ENCODE measurements around the gene KIF19. TPM values are rescaled to one million over a fixed set of nuclear protein-coding genes. Genes with fewer than 3 reads are reported as not detected.

The KIF19 gene
- total RNA-seq, 1 donor from 2014 or later, result not detected

DNA sequence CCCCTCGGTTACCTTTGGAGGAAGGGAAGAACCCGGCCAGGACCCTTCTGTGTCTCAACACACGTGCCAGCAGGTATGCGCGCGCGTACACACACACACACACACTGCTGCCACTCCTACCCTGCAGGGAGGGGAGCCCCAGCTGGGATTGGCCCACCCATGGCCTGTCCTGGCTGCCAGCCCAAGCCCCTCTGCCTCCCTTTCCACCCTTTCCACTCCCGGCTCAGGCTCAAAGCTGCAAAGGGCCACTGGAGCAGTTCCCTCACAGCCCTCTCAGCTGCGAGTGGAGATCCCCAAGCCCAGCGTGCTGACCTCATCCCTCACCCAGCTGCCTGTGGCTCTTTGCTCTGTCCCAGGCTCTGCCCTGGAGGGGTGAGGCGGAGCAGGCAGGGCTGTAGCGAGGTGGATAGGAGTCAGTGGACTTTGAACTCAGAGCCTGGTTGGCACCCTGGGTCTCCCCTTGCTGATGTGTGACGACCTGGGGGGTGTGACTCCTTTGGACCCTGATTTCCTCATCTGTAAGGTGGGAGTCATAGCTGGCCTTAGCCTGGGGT, 14.5 kb downstream of the KIF19 start:
- no peak for DNase-seq (ENCODE audit: low read depth)

DNA sequence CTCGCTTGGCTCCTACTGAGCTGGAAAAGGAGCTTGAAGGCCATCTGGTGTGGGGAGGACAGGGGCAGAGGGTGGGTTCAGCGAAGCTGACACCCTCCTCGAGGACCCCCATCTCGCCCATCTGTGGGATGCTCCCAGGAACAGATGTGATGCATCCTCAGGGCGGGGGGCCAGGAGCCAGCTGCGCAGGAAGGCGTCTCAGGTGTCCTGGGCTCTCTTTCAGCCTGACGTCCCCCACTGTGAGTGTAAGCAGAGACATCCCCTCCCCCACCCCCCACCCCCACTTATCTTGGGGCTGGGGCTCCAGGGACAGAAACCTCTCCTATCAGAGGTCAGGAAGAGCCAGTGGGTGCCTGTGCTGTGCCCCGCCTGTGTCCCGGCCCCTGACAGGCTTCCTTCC, 16.2 kb downstream of the KIF19 start:
- DNase-seq (ENCODE audit: low read depth), result no peak

DNA sequence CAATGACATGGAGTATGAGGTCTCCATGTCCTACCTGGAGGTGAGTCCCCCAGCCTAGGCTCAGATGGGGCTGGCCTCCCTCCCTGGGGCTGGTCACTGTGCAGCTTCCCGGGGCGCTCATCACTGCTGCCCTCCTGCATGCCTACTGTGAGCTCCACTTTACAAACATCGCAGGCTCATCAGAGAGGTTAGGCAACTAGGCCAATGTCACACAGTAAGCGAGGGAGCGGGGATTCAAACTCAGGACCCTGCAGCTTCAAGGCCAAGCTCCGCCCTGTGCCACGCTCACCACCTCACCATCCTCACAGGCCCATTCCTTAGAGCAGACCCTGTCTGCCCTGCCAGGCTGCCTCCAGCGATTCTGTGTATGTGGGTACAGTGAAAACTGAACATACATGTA, 17.1 kb downstream of the KIF19 start:
- no peak for DNase-seq (ENCODE audit: low read depth)

DNA sequence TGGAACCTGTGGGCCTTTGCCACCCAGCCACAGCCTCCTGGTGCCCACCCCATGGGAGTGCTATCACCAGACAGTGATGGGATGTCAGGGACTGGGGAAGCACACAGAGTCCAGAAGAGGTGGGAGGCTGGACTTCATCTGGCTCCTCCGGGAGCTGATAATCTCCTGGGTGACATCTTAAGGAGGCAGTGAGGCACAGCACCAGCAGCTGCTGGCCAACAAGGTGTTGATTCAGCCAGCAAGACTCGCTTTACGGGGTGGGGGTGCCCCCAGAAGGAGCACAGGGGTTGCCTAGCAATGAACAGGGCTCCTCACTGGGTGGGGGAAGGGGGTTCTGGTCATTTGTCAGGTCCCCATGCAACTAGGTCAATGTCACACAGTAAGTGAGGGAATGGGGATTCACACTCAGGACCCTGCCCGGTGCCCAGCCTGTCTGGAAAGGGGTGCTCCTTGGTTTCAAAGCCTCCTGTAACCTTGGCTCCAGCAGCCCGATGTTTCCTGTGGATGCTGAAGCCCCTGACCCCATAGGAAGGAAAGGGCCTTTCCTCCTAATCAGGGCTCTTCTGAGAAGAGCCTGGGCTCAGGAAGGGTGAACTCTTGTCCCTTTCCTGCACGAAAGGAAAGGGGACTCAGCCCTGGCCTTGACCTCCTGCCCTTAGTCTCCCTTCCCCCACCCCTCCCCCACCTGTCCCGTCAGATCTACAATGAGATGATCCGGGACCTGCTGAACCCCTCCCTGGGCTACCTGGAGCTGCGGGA, 17.7 kb downstream of the KIF19 start:
- no peak for DNase-seq (ENCODE audit: low read depth)

DNA sequence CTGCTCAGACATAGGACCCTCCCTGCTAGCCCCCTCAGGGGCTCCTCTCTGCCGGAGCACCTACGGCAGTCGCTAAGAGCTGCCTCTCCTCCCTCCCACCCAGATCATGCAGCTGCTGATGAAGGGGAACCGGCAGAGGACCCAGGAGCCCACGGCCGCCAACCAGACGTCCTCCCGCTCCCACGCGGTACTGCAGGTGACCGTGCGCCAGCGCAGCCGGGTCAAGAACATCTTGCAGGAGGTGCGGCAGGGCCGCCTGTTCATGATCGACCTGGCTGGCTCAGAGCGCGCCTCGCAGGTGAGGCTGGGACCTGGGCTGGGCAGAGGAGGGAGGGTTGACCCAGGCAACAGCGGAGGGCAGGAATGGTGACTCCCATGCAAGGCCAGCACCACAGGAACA, 18.6 kb downstream of the KIF19 start:
- DNase-seq (ENCODE audit: low read depth), result no peak

DNA sequence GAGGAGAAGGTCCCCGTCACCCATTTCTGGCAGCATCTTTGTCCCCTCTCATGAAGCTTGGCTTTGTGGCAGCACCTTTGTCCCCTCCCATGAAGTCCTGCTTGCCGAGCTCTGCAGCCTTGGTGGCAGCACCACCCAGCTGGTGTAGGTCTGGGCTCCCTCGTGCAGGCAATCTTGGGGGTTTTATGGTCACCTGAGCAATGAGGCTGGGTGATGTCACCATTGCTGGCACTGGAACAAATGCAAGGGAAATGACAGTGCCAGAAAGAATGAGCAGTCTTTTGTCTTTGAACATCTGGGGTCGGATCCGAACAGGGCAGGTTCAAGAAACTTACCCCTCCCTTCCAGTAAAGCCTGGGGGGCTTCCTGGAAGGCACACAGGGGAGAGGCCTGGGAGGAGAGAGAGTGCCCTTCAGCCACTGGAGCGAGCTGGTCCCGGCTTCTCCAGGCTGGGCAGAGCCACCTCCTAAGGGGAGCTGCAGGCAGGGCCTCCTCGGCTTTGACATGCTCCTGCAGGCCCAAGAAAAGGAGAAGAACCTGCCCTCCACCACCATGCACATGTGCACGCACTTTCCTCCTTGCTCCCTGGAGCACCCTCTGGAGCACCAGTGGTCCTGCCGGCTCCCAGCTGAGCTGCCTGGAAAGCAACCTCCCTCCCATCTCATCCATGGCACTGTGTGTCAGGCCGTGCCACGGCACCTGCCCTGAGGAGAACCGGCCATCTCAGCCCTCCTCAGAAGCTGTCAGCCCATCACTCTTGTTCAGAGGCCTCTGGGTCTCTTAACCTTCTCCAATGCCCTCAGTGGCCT, 19.6 kb downstream of the KIF19 start:
- no peak for DNase-seq (ENCODE audit: low read depth)

DNA sequence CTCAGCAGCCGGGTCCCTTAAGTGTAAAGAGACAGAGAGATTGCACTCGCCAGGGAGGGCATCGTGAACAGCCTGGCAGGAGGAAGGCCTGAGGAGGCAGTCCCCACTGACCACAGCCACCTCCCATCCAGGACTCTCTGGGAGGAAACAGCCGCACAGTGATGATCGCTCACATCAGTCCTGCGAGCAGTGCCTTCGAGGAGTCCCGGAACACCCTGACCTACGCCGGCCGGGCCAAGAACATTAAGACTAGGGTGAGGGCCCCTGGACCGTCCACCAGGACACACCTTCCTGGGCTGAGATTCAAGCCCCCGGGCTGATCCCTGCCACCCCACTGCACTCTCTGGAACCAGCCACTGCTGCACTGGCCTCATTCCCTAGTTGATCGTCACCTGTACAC, 21.6 kb downstream of the KIF19 start:
- no peak for DNase-seq (ENCODE audit: low read depth)

DNA sequence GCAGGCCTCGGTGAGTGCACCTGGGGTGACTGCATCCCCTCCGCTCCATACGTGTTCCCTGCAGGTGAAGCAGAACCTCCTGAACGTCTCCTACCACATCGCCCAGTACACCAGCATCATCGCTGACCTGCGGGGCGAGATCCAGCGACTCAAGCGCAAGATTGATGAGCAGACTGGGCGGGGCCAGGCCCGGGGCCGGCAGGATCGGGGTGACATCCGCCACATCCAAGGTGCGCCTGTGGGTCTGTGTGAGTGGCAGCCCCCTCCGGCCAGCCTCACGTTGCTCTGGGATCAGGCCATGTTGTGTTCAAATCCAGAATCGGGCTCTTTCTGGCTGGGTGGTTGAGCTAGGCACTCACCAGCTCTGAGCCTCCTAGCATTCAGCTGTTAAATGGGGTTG, 23.1 kb downstream of the KIF19 start:
- DNase-seq (ENCODE audit: low read depth), result no peak

DNA sequence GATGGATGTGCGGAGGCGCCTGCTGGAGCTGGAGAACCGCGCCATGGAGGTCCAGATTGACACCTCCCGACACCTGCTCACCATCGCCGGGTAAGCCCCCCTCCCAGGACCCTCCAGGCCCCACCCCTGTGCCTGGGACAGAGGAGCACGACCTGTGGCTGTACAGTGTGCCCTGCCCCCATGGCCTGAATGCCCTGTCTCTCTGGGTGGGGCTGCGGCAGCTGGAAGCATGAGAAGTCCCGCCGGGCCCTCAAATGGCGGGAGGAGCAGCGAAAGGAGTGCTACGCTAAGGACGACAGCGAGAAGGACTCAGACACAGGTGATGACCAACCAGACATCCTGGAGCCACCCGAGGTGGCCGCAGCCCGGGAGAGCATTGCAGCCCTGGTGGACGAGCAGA, 24.5 kb downstream of the KIF19 start:
- DNase-seq (ENCODE audit: low read depth), result no peak

DNA sequence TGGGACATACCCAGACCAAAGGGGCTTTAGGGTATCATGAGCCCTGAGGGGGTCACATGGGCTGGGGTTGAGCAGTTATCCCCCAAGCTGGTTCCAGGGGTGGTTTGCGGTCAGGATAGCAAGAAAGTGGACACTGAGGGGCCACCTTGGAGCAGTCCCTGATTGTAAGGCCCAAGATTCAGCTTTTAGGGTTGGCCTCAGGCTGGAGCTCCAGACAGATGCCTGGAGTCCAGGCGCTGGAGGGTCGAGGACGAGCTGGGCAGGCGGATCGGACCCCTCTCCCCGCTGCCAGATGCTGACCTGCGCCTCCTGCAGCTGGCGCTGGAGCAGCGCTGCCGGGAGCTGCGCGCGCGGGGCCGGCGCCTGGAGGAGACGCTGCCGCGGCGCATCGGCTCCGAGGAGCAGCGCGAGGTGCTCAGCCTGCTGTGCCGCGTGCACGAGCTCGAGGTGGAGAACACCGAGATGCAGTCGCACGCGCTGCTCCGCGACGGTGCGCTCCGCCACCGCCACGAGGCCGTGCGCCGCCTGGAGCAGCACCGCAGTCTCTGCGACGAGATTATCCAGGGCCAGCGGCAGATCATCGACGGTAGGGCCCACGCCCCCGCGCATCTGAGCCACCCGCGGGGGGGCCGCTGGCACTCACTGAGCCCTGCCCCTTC, 25.7 kb downstream of the KIF19 start:
- no peak for DNase-seq (ENCODE audit: low read depth)

DNA sequence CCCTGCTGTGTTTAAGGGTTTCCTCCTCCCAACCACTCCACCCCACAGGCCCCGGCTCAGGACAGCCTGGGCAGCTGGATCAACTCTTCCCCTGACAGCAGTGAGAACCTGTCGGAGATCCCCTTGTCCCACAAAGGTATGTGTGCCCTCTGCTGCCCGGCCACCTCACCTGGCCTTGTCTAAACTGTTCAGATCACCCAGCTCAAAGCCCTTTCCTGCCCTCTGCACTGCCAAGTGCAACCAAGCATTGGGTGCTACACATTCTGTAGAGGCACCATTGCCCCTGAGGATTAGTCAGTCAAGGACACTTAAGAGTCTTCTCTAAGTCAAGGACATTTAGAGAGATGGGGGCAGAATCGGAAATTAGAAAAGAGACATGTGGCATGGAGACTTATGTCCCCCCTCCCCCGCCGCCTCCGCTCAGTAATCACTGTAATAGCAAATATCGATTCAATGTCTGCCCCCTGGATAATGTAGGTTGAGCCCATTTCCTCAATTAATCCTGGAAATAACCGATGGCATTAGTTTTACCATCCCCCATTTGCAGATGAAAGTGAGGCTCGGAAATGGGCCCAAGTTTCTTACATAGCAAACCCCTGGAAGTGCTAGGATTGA, 27.5 kb downstream of the KIF19 start:
- no peak for DNase-seq (ENCODE audit: low read depth)

DNA sequence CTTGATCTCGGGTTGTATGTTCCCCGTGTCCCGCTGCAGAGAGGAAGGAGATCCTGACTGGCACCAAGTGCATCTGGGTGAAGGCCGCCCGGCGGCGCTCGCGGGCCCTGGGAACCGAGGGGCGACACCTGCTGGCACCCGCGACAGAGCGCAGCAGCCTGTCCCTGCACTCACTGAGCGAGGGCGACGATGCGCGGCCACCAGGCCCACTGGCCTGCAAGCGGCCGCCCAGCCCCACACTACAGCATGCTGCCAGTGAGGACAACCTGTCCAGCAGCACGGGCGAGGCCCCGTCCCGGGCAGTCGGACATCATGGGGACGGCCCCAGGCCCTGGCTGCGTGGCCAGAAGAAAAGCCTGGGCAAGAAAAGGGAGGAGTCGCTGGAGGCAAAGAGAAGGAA, 28.1 kb downstream of the KIF19 start:
- DNase-seq (ENCODE audit: low read depth), result no peak

DNA sequence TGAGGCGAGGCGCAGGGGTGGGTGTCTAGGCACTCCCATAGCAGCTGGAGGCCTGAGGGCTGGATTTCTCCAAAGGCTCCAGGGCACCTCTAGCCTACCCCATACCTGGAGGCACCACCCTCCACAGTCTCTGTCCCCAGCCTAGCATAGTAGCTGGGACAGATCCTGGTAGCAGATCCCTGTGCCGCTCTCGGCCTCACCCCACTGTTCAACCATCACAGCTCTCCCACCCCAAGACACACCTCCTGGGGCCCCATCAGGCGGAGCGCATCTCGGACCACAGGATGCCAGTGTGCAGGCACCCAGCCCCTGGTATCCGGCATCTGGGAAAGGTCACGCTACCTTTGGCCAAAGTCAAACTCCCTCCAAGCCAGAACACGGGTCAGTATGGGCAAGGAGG, 28.5 kb downstream of the KIF19 start:
- DNase-seq (ENCODE audit: low read depth), result no peak

DNA sequence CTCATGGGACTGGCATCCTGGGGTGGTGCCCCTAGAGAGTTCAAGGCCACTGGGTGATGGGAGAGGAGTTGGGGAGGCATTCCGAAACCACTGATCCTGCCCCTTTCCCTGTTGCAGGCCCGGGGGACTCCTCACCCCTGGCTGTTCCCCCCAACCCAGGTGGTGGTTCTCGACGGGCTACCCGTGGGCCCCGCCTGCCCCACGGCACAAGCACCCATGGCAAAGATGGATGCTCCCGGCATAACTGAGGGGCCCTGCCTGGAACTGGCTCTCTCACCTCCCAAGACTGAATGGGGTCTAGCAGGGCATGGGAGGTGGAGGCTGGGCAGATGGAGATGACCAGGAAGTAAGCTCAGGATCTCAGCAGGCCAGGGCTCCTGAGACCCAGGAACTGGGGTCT, 29.0 kb downstream of the KIF19 start:
- DNase-seq (ENCODE audit: low read depth), result no peak

DNA sequence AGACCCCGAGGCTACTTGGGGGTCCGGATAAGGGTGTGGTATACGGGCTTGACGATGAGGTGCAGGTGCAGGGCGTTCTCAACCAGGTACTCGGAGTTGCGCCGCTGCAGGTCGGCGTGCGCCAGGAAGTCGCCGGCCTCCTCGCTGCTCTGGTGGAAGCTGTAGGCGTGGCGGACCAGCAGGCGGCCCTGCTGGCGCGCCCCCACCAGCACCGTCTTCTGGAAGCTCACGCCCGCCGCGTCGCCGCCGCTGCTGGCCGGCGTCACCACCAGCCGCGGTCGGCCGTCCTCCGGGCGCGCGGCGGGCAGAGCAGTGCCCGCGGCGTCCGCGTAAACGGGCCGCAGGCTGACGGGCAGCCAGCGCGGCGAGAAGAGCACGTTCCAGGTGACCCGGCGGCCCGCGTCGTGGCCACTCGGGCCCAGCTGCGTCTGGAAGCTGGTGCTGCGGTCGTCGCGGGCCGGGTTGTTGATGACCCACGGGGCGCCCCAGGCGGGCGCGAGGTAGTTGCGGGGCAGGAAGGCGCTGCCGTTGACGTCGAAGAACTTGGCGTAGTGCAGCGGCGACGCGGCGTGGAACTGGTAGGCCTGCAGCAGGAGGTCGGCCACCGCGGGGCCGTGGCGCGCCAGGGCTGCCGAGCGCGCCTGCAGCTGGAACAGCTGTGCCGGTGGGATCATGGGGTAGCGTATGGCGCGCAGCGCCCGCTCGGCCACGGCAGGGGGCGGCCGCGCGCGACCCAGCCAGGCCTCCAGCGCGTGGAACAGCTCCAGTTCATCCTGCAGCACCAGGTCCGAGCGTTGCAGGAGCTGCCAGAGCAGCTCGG, 30.8 kb downstream of the KIF19 start:
- no peak for DNase-seq (ENCODE audit: low read depth)

DNA sequence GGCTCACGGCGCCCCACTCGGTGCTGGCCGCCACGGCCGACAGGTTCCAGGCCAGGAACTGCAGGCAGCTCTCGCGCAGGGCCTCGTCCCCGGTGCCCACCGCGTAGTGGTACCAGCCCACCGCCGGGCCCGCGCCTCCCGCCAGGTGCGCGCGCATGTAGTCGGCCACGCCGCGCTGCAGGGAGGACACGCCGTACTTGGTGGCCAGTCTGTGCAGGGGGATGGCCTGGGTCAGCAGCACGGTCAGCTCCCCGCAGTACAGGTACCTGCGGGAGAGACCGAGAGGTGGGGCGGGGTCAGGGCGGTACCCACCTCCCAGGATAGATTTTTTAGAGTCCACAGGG, 31.4 kb downstream of the KIF19 start:
- no peak for DNase-seq (ENCODE audit: low read depth)

DNA sequence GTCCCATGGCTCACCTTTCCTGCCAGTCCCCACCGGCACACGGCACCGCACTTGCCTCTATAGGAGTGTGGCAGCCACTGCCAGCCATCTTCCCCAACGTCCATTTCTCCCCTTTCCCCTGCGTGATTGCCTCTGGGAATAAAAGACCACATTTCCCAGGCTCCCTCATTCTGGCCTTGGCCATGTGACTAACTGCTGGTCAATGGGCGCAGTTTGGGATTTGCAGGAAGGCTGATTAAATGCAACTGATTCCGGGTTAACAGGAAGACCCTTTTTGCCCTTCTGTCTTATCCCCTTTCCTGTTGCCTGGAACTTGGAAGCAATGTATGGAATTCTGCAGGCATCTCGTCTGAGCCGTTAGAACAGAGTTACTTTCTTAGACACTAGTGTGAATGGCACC, 32.7 kb downstream of the KIF19 start:
- DNase-seq (ENCODE audit: low read depth), result no peak

DNA sequence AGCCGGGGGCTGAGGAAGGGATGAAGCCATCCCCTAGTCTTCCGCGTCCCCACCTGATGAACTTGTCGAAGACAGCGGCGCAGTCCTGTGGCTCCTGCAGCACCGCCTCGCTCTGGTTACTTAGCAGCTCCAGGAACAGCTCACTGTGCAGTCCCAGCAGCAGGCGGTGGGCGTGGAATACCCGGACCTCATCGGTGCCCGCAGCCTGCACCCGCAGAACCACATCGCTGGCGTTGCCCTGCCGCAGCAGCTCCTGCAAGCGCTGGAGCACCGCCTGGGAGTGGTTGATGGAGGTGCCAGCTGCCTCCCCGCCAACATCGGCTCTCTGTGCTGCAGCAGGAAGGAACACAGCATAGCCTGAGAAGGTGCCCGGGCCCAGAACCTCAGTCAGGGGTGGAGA, 33.9 kb downstream of the KIF19 start:
- DNase-seq (ENCODE audit: low read depth), result no peak

DNA sequence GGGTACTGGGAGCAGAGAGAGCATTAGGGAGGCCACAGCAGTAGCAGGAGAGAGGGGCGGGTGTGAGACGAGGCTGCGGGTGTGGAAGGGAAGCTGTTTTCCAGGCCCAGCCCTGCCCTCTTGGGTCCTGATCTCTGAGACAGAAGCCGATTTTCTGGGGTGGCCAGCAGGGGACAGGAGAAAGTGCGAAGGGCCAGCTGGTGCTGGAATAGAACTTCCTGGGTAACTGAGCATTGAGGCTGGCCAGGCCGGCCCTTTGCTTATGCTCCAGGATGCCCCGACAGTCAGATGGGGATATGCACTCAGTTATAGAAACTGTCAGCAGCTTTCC, 34.8 kb downstream of the KIF19 start:
- no peak for DNase-seq (ENCODE audit: low read depth)

DNA sequence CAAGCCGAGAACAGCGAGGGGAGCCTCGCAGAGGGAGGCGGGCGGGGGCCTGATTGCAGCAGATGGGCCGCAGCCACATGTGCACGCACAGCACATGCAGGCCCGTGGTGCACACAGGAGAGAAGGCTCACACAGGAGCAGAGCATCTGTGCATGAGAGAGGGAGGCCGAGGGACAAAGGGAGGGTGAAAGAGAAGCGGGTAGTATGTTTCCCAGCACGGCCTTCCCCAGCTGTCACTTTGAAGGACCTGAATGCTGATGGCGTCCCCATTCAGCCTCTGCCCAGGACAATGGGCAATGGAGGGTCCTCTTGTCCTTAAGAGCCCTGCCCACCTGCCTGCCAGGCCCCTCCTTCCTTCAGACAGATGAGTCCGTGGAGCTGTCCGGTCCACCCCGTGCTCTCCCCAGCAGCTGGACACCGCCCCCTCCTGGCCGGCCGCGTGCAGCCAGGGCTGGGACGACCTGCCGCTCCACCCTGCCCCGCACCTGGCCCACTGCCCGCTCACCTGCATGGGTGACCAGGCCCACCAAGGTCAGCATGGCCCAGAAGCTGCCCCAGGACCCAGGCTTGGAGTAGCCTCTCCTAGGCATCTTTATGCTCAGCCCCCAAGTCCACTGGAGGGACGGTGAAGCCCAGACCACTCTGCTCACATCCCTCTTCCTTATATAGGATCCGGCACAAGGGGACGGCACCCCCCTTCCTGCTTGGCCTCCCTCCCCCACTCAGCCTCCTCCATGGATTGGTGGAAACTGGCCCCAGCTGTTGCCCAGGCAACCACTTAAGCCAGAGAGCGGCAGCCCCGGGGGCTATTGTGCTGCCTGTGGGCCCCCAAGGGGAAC, 35.4 kb downstream of the KIF19 start, which contains the start of gene BTBD17:
BTBD17 (minus strand) TSS at position 639 of the 839 bp plus-strand sequence; CDS start at position 590, 49 bp downstream.
- DNase-seq (ENCODE audit: low read depth), result no peak

Measured in myocyte (in vitro differentiated cells).